Measurements from ENCODE around the gene THSD4.
"Not testable (repeated sequence)": the region's sequence is repeated elsewhere in the genome, so short reads cannot be mapped to it uniquely, and the experiment has no call there.

THSD4 gene

GRCh38 chr15:71151081-71151480, 35.8 kb downstream of the THSD4 start:
- ATAC-seq (no peak), DNase-seq (no peak)

GRCh38 chr15:71152542-71152941, 37.3 kb downstream of the THSD4 start:
- no peak for DNase-seq
- ATAC-seq = no peak

GRCh38 chr15:71153823-71154524, 38.7 kb downstream of the THSD4 start:
- ATAC-seq = no peak
- no peak for DNase-seq

- ATAC-seq = no peak
- DNase-seq = no peak
Observed at GRCh38 chr15:71154607-71155200, 39.4 kb downstream of the THSD4 start.

GRCh38 chr15:71155534-71155933, 40.3 kb downstream of the THSD4 start:
- DNase-seq (no peak), ATAC-seq (no peak)

- no peak for DNase-seq
- ATAC-seq = no peak
Observed at GRCh38 chr15:71160976-71161375, 45.7 kb downstream of the THSD4 start.

- DNase-seq (no peak), ATAC-seq (no peak)
Observed at GRCh38 chr15:71162309-71162708, 47.0 kb downstream of the THSD4 start.

- not testable (repeated sequence) for DNase-seq, ATAC-seq
Observed at GRCh38 chr15:71164606-71165005, 49.3 kb downstream of the THSD4 start.

GRCh38 chr15:71167445-71168165, 52.3 kb downstream of the THSD4 start:
- no peak for ATAC-seq
- no peak for DNase-seq

- DNase-seq (no peak), ATAC-seq (no peak)
Observed at GRCh38 chr15:71168166-71168834, 53.0 kb downstream of the THSD4 start.

- DNase-seq = no peak
- no peak for ATAC-seq
Observed at GRCh38 chr15:71170163-71170562, 54.9 kb downstream of the THSD4 start.

- ATAC-seq = no peak
- DNase-seq = no peak
Observed at GRCh38 chr15:71171195-71171594, 55.9 kb downstream of the THSD4 start.

GRCh38 chr15:71174360-71174759, 59.1 kb downstream of the THSD4 start:
- ATAC-seq, DNase-seq: not testable (repeated sequence)

- ATAC-seq (no peak), DNase-seq (no peak)
Observed at GRCh38 chr15:71180986-71181853, 65.9 kb downstream of the THSD4 start.

GRCh38 chr15:71182522-71182921, 67.3 kb downstream of the THSD4 start:
- ATAC-seq (no peak), DNase-seq (no peak)

- ATAC-seq = no peak
Observed at GRCh38 chr15:71183063-71183462, 67.8 kb downstream of the THSD4 start.

GRCh38 chr15:71185706-71186105, 70.4 kb downstream of the THSD4 start:
- ATAC-seq = no peak
- no peak for DNase-seq

More at GRCh38 chr15:71183063-71183462, 67.8 kb downstream of the THSD4 start:
- no peak for DNase-seq

GRCh38 chr15:71186267-71186666, 71.0 kb downstream of the THSD4 start:
- no peak for DNase-seq

GRCh38 chr15:71187078-71187477, 71.8 kb downstream of the THSD4 start:
- no peak for DNase-seq

More at GRCh38 chr15:71186267-71186666, 71.0 kb downstream of the THSD4 start:
- ATAC-seq = no peak

GRCh38 chr15:71187526-71187925, 72.3 kb downstream of the THSD4 start:
- no peak for ATAC-seq
- no peak for DNase-seq

More at GRCh38 chr15:71187078-71187477, 71.8 kb downstream of the THSD4 start:
- no peak for ATAC-seq

GRCh38 chr15:71189718-71190117, 74.4 kb downstream of the THSD4 start:
- DNase-seq (no peak), ATAC-seq (no peak)

GRCh38 chr15:71191296-71191695, 76.0 kb downstream of the THSD4 start:
- ATAC-seq (no peak), DNase-seq (no peak)
